Fibroblast of the aortic adventitia (primary cell): ENCODE results near the gene CEP164. TPM values are rescaled to one million over a fixed set of nuclear protein-coding genes. Genes with fewer than 3 reads are reported as not detected.

Experiments used
- DNase-seq: peaks from one replicate; pipeline ENCODE4 v3.0.0-alpha.2; 2010; ENCODE audit warnings: low read depth
- H3K4me3 ChIP-seq: 2 replicates; pipeline ENCODE4 v1.5.1; 2011; ENCODE audit warnings: low read depth, mild to moderate bottlenecking, control low read depth, low read length, moderate library complexity
- CTCF ChIP-seq: IDR thresholded peaks from 2 replicates; pipeline ENCODE4 v1.5.1; 2011; ENCODE audit warnings: mild to moderate bottlenecking, low read length, control low read depth, inconsistent platforms; ENCODE audit not compliant: insufficient read depth
- total RNA-seq: library from RNA; depleted of rRNA; stranded (reverse); fragments of >200 nt; gene quantifications from 2 replicates; pipeline ENCODE4 v1.2.3, GENCODE V29; 2012; ENCODE audit warnings: low replicate concordance

The CEP164 gene
- total RNA-seq, 1 donor = 38.5 TPM

GRCh38 chr11:117462183-117462863 lies 134.7 kb downstream of the CEP164 start:
- DNase-seq = no peak
- H3K4me3 ChIP-seq = no peak overlapping the region
- TF ChIP-seq CTCF = no peak

DNA sequence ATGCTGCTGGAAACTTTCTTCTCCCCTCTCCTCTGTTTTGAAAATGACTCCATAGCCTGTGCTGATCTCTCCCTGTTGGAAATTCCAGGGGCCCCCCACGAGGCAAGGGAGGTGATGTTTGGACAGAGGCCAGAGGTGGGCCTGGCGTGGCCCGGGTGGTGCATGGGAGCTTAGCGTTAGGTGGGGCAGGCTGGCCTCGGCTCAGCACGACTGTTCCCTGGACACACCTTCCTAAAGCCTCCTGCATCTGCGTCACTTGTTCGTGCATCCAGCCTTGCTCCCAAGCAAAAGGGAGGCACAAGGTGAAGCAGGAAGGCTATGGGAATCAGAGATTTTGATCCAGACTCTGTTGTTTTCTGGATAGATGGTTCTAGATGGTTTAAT lies 135.2 kb downstream of the CEP164 start:
- no peak overlapping the region for H3K4me3 ChIP-seq
- no peak for DNase-seq
- TF ChIP-seq CTCF = no peak

Other genes starting within 250 kb of the CEP164 start
- 12.8 and 18.4 TPM in 2 replicates for gene SIK3, start 229.4 kb upstream of the CEP164 start, total RNA-seq
- 161 and 328 TPM in 2 replicates for gene PAFAH1B2, start 183.6 kb upstream of the CEP164 start, total RNA-seq
- 8.6 and 12.9 TPM in 2 replicates for gene SIDT2, start 149.1 kb upstream of the CEP164 start, total RNA-seq
- 369 and 631 TPM in 2 replicates for gene TAGLN, start 128.5 kb upstream of the CEP164 start, total RNA-seq
- 42.6 and 46.3 TPM in 2 replicates for gene PCSK7, start 95.8 kb upstream of the CEP164 start, total RNA-seq
- 15.4 and 19.3 TPM in 2 replicates for gene RNF214, start 95.2 kb upstream of the CEP164 start, total RNA-seq
- gene BACE1-AS, start 36.5 kb upstream of the CEP164 start, total RNA-seq = 5.1 and 8.5 TPM in 2 replicates
- gene BACE1, start 11.6 kb upstream of the CEP164 start, total RNA-seq = 33.4 and 50.0 TPM in 2 replicates